Lower leg skin (tissue), 3 donors: ENCODE measurements around the gene CTSW.

ENCODE experiments used
- POLR2A ChIP-seq, 2 donors: fragments of 450-650 bp; IDR thresholded peaks; one replicate each; pipeline ENCODE4 v1.6.1; 2016 to 2017; ENCODE audit warnings: antibody characterized with exemption in 2 of 2, mild to moderate bottlenecking in 1 of 2, moderate library complexity in 1 of 2
- TF ChIP-seq, protein P1 (sequence below), 3 donors: fragments of 450-650 bp; IDR thresholded peaks; one replicate each; pipeline ENCODE4 v1.5.1; 2016; ENCODE audit warnings: antibody characterized with exemption in 3 of 3, mild to moderate bottlenecking in 3 of 3, moderate library complexity in 2 of 3

GRCh38 chr11:65894034-65894591 is 14.5 kb downstream of the CTSW start:
- TF ChIP-seq, protein P1, sequence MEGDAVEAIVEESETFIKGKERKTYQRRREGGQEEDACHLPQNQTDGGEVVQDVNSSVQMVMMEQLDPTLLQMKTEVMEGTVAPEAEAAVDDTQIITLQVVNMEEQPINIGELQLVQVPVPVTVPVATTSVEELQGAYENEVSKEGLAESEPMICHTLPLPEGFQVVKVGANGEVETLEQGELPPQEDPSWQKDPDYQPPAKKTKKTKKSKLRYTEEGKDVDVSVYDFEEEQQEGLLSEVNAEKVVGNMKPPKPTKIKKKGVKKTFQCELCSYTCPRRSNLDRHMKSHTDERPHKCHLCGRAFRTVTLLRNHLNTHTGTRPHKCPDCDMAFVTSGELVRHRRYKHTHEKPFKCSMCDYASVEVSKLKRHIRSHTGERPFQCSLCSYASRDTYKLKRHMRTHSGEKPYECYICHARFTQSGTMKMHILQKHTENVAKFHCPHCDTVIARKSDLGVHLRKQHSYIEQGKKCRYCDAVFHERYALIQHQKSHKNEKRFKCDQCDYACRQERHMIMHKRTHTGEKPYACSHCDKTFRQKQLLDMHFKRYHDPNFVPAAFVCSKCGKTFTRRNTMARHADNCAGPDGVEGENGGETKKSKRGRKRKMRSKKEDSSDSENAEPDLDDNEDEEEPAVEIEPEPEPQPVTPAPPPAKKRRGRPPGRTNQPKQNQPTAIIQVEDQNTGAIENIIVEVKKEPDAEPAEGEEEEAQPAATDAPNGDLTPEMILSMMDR (IDR thresholded peaks at IDR 0.05) = no peak
- TF ChIP-seq POLR2A (IDR thresholded peaks at IDR 0.05) = no peak
